Esophagus muscularis mucosa (tissue), 4 donors: ENCODE data around the gene CTSZ. TPM values are rescaled to one million over a fixed set of nuclear protein-coding genes. Genes with fewer than 3 reads are reported as not detected.
"Not testable (repeated sequence)": the region's sequence is repeated elsewhere in the genome, so short reads cannot be mapped to it uniquely, and the experiment has no call there.

Experiments
- DNase-seq: peaks from one replicate; pipeline ENCODE4 v3.0.0-alpha.2; 2017; ENCODE audit errors: extremely low spot score
- H3K27ac ChIP-seq, 4 donors: fragments of 200-600 bp; sonication (generic); replicated peaks in 1 of 4; 1 replicate in 3 of 4; 2 replicates in 1 of 4; pipeline ENCODE4 v1.5.1; 2016 to 2019; ENCODE audit warnings: mild to moderate bottlenecking in 1 of 4
- H3K27me3 ChIP-seq, 4 donors: fragments of 200-600 bp; sonication (generic); one replicate each; pipeline versions ENCODE4 v1.5.1 to v1.6.0; 2016 to 2019
- H3K36me3 ChIP-seq, 4 donors: fragments of 200-600 bp; sonication (generic); one replicate each; pipeline ENCODE4 v1.5.1; 2016 to 2019
- H3K4me1 ChIP-seq, 4 donors: fragments of 200-600 bp; sonication (generic); one replicate each; pipeline ENCODE4 v1.5.1; 2016 to 2019
- H3K4me3 ChIP-seq, 4 donors: fragments of 200-600 bp; sonication (generic); 1 replicate in 2 of 4; 2 replicates in 2 of 4; pipeline ENCODE4 v1.5.1; 2016 to 2019; ENCODE audit warnings: mild to moderate bottlenecking in 4 of 4, moderate library complexity in 1 of 4
- H3K9me3 ChIP-seq, 4 donors: fragments of 200-600 bp; sonication (generic); 1 replicate in 3 of 4; 2 replicates in 1 of 4; pipeline ENCODE4 v1.5.1; 2016 to 2019
- EP300 ChIP-seq: sonication (generic); formaldehyde crosslinking; IDR thresholded peaks from one replicate; pipeline ENCODE4 v1.6.1; 2017; ENCODE audit warnings: antibody characterized with exemption
- POLR2A ChIP-seq: fragments of 450-650 bp; IDR thresholded peaks from one replicate; pipeline ENCODE4 v1.6.1; 2017; ENCODE audit warnings: antibody characterized with exemption, moderate library complexity, mild to moderate bottlenecking, low read depth
- POLR2AphosphoS5 ChIP-seq, 2 donors: sonication (generic); formaldehyde crosslinking; IDR thresholded peaks; one replicate each; pipeline ENCODE4 v1.6.1; 2017; ENCODE audit warnings: antibody characterized with exemption in 2 of 2
- WGBS: methylation state at CpG from one replicate; pipeline ENCODE4 v1.1.5; 2018; 5-methylcytosine and 5-hydroxymethylcytosine counted together
- intact Hi-C: fragments of 100-400 bp; cut with DNase I; formaldehyde crosslinking; loops from one replicate; pipeline ENCODE4 v1.15.1; 2023
- total RNA-seq, 4 donors: library from RNA; depleted of rRNA; stranded (reverse); fragments of >200 nt; gene quantifications; one replicate each; pipeline versions ENCODE4 v1.1.0 to v1.2.1, GENCODE V29; 2016
- TF ChIP-seq, protein P1 (sequence below), 3 experiments: fragments of 200-600 bp in 2 of 3; fragments of 450-650 bp in 1 of 3; sonication (generic) in 2 of 3; IDR thresholded peaks; one replicate each; pipeline ENCODE4 v1.5.1; 2017 to 2019; ENCODE audit warnings: antibody characterized with exemption in 3 of 3, mild to moderate bottlenecking in 2 of 3, moderate library complexity in 1 of 3

CTSZ gene
- total RNA-seq, 4 donors from 2014 or later, result 136 to 267 (median 190) TPM

DNA sequence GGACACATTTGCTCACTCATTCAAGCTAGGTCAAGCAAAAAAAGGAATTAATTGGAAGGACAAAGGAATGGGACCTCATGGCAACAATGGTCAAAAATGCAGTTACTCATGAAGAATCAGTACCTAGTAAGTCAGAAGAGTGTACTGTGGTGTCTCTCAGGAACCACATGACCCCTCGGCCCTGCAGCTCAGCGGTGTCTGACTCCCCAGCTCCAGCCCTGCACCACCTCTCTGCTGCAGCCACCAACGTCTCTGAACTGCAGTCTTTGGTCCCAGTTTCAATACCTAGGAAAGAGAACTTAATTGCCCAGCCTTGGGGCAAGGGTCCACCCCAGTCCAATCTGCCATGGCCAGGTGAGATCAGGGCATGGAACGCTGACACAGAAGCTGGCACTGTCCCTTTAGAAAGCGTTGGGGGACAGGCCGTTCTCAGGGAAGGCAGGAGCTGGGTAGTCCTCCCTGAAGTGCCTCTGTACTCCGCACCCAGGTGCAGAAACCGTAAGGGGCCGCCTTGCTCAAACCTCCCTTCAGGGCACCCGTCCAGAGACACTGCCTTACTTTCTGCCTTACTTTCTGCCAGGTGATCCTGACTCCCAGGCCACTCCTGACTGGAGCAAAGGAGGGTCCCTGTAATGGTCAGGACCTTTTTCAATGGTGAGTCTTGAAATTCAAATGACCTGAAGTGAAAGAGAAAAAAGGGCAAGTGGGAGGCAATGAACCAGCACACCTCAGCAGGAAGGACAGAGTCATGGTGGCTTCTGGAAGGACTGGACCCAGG is 39.2 kb downstream of the CTSZ start:
- TF ChIP-seq, protein P1, sequence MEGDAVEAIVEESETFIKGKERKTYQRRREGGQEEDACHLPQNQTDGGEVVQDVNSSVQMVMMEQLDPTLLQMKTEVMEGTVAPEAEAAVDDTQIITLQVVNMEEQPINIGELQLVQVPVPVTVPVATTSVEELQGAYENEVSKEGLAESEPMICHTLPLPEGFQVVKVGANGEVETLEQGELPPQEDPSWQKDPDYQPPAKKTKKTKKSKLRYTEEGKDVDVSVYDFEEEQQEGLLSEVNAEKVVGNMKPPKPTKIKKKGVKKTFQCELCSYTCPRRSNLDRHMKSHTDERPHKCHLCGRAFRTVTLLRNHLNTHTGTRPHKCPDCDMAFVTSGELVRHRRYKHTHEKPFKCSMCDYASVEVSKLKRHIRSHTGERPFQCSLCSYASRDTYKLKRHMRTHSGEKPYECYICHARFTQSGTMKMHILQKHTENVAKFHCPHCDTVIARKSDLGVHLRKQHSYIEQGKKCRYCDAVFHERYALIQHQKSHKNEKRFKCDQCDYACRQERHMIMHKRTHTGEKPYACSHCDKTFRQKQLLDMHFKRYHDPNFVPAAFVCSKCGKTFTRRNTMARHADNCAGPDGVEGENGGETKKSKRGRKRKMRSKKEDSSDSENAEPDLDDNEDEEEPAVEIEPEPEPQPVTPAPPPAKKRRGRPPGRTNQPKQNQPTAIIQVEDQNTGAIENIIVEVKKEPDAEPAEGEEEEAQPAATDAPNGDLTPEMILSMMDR (IDR thresholded peaks at IDR 0.05), result no peak
- TF ChIP-seq POLR2AphosphoS5 (IDR thresholded peaks at IDR 0.05) (no peak), EP300 (no peak), POLR2A (no peak)
- no peaks in the 10 kb centered on the region for H3K4me1 ChIP-seq
- no peaks in the 10 kb centered on the region for H3K36me3 ChIP-seq
- no peaks in the 10 kb centered on the region for H3K27me3 ChIP-seq
- H3K27ac ChIP-seq, result no peak overlapping the region
- H3K9me3 ChIP-seq, result peaks cover 0 to 9% (median 3%) of the 10 kb centered on the region in 4 donors
- 82% methylated on average over 10 of the region's 10 CpGs for WGBS
- H3K4me3 ChIP-seq, result no peak overlapping the region
- DNase-seq, result no peak
- intact Hi-C loops, result no loop called here

DNA sequence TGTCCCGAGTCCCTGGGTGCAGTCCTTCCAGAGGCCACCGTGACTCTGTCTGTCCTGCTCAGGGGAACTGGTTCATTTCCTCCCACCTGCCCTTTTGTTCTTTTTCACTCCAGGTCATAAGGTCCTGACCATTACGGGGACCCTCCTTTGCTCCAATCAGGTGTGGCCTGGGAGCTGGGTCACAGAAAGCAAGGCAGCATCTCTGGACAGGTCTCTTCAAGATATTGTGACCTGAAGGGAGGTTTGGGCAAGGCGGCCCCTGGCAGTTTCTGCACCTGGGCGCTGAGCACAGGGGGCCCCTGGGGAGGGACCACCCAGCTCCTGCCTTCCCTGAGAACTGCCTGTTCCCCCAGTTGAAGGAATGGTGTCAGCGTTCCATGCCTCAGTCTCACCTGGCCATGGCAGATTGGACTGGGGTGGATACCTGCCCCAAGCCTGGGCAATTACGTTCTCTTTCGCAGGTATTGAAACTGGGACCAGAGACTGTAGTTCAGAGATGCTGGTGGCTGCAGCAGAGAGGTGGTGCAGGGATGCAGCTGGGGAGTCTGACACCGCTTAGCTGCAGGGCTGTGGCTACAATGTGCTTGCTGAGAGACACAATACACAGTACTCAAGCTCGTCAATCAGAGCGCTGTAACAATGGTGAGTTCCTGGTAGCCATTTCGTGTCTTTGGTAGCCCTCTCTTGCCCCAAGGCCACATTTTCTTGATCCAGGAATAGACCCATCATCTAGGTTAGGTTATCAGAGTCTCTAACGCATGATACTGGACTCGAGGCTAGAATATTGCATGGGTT is 41.6 kb downstream of the CTSZ start:
- intact Hi-C loops, result no loop called here
- Histone ChIP-seq H3K4me3 (no peak overlapping the region), H3K27ac (no peak overlapping the region), H3K4me1 (no peaks in the 10 kb centered on the region), H3K27me3 (no peaks in the 10 kb centered on the region), H3K9me3 (peaks cover 0 to 9% (median 3%) of the 10 kb centered on the region in 4 donors), H3K36me3 (no peaks in the 10 kb centered on the region)
- 79% methylated on average over 12 of the region's 14 CpGs for WGBS
- no peak for DNase-seq
- no peak for TF ChIP-seq POLR2AphosphoS5 (IDR thresholded peaks at IDR 0.05)
- no peak for TF ChIP-seq POLR2A
- TF ChIP-seq, protein P1 (IDR thresholded peaks at IDR 0.05), result no peak
- no peak for TF ChIP-seq EP300

GRCh38 chr20:58963922-58964321 is 43.1 kb downstream of the CTSZ start:
- 92% methylated on average over 5 of the region's 5 CpGs for WGBS
- H3K9me3 ChIP-seq, H3K4me1 ChIP-seq, H3K27me3 ChIP-seq, H3K27ac ChIP-seq, intact Hi-C loops, H3K36me3 ChIP-seq, H3K4me3 ChIP-seq: not testable (repeated sequence)
- peak; percentile 10 for DNase-seq

- Histone ChIP-seq H3K9me3 (no peaks in the 10 kb centered on the region), H3K36me3 (no peaks in the 10 kb centered on the region), H3K4me1 (no peaks in the 10 kb centered on the region), H3K27ac (no peak overlapping the region), H3K27me3 (no peaks in the 10 kb centered on the region), H3K4me3 (no peak overlapping the region)
- intact Hi-C loops, result no loop called here
- no peak for DNase-seq
- TF ChIP-seq, protein P1 (IDR thresholded peaks at IDR 0.05), result no peak
- TF ChIP-seq POLR2A (no peak), EP300 (no peak)
- WGBS, result 56% methylated on average over 8 of the region's 8 CpGs
Observed at GRCh38 chr20:58963060-58963584, 43.9 kb downstream of the CTSZ start.

GRCh38 chr20:58959652-58960051 is 47.4 kb downstream of the CTSZ start:
- TF ChIP-seq EP300 (no peak), POLR2A (no peak), POLR2AphosphoS5 (IDR thresholded peaks at IDR 0.05) (no peak)
- TF ChIP-seq, protein P1 (IDR thresholded peaks at IDR 0.05), result no peak
- no peaks in the 10 kb centered on the region for H3K27me3 ChIP-seq
- no peaks in the 10 kb centered on the region for H3K9me3 ChIP-seq
- no peaks in the 10 kb centered on the region for H3K36me3 ChIP-seq
- peak; percentile 87 for DNase-seq
- 81% methylated on average over 6 of the region's 6 CpGs for WGBS
- intact Hi-C loops, result no loop called here
- H3K4me3 ChIP-seq, result no peak overlapping the region
- no peaks in the 10 kb centered on the region for H3K4me1 ChIP-seq
- no peak overlapping the region for H3K27ac ChIP-seq
